Measurements from ENCODE around the gene KRT6A.

The KRT6A gene

GRCh38 chr12:52486166-52487105, 6.6 kb downstream of the KRT6A start:
- TF ChIP-seq CTCF (conservative IDR thresholded peaks at IDR 0.05; ENCODE audit: low read depth, low read length), result no peak
- no peak for DNase-seq (ENCODE audit: low read depth)
- H3K4me3 ChIP-seq (ENCODE audit: low read length), result no peak overlapping the region

- no peak for TF ChIP-seq CTCF (conservative IDR thresholded peaks at IDR 0.05; ENCODE audit: low read depth, low read length)
- H3K4me3 ChIP-seq (ENCODE audit: low read length), result no peak overlapping the region
- no peak for DNase-seq (ENCODE audit: low read depth)
These were observed 13.0 kb downstream of the KRT6A start for GRCh38 chr12:52480073-52480472.

- DNase-seq (ENCODE audit: low read depth), result no peak
- no peak for TF ChIP-seq CTCF (conservative IDR thresholded peaks at IDR 0.05; ENCODE audit: low read depth, low read length)
- no peak overlapping the region for H3K4me3 ChIP-seq (ENCODE audit: low read length)
These were observed 15.4 kb downstream of the KRT6A start for GRCh38 chr12:52477651-52478050.

- no peak for TF ChIP-seq CTCF (conservative IDR thresholded peaks at IDR 0.05; ENCODE audit: low read depth, low read length)
- no peak overlapping the region for H3K4me3 ChIP-seq (ENCODE audit: low read length)
- DNase-seq (ENCODE audit: low read depth), result no peak
These were observed 18.8 kb downstream of the KRT6A start for GRCh38 chr12:52474212-52474611.

GRCh38 chr12:52473768-52474167, 19.3 kb downstream of the KRT6A start, which contains the start of gene KRT6C:
TSS of gene KRT6C (minus strand) at chr12:52473805. CDS start at chr12:52473737, 68 bp downstream.
- DNase-seq (ENCODE audit: low read depth), result no peak
- H3K4me3 ChIP-seq (ENCODE audit: low read length), result no peak within 1 kb of the TSS
- TF ChIP-seq CTCF (conservative IDR thresholded peaks at IDR 0.05; ENCODE audit: low read depth, low read length), result no peak

GRCh38 chr12:52469853-52470252, 23.2 kb downstream of the KRT6A start:
- DNase-seq (ENCODE audit: low read depth), result no peak
- no peak for TF ChIP-seq CTCF (conservative IDR thresholded peaks at IDR 0.05; ENCODE audit: low read depth, low read length)

GRCh38 chr12:52464897-52465296, 28.2 kb downstream of the KRT6A start:
- no peak for DNase-seq (ENCODE audit: low read depth)
- no peak for TF ChIP-seq CTCF (conservative IDR thresholded peaks at IDR 0.05; ENCODE audit: low read depth, low read length)
- no peak overlapping the region for H3K4me3 ChIP-seq (ENCODE audit: low read length)

More at GRCh38 chr12:52469853-52470252, 23.2 kb downstream of the KRT6A start:
- no peak overlapping the region for H3K4me3 ChIP-seq (ENCODE audit: low read length)

Data from retinal pigment epithelial cell (primary cell).